HTR-8/SVneo (cell line): ENCODE measurements around the gene MYL12B.

Experiments
- DNase-seq: peaks from one replicate; pipeline ENCODE4 v3.0.0; 2011; ENCODE audit warnings: low spot score, mixed read lengths; ENCODE audit not compliant: insufficient read length
- FAIRE-seq: peaks from 2 replicates; lab custom pipeline; 2011; peaks lifted over from hg19 to GRCh38; lab: Jason Lieb, UNC

MYL12B gene

DNA sequence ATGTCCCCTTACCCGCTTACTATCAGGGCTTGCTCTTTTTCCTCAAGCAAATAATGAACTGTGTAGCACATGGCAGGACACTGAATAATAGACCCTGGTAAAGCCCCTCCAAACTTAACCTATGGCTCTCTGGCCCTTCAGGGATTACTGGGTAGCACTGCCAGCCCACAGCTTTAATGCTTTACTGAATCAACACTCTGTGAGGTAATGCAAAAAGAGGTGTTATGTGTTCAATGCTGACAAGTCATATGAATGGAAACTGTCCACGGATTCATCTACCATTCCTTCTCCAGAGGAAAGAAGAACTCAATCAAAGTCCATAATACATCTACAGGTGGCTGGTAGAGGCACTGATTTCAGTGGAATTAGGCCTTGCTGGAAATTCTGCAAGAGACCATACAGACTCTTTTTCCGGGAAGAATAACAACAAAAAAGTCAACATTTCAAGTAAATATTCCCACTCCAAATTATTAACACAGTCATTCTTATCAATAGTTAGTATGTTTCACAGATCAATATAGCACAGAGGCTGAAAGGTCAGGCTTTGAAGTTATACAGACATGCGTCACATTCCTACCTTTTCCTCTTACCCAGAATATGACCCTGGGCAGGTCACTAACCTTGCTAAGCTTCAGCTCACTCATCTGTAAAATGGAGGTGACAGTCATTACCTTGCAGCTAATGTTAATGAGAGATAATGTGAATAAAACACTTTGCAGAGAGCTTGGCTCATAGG, 28.3 kb upstream of the MYL12B start:
- DNase-seq (no peak), FAIRE-seq (no peak)

DNA sequence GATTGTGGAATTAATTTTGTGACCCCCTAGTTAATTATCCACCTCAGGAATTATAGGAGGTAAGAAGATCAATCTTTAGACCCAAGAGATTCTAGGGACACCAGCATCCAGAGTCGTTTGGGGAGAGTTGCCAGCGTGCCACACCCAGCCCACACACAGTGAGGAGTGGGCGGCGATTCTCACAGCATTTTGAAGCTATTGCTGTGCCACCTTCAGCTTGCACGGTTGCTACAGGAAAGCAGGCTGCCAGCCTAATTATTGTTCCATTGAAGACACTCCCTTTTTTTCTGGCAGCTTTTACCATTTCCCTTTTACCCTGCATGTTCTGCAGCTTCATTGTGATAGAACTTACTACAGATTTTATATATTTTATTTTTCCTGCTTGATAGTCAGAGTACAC, 27.5 kb upstream of the MYL12B start:
- FAIRE-seq (no peak), DNase-seq (no peak)

DNA sequence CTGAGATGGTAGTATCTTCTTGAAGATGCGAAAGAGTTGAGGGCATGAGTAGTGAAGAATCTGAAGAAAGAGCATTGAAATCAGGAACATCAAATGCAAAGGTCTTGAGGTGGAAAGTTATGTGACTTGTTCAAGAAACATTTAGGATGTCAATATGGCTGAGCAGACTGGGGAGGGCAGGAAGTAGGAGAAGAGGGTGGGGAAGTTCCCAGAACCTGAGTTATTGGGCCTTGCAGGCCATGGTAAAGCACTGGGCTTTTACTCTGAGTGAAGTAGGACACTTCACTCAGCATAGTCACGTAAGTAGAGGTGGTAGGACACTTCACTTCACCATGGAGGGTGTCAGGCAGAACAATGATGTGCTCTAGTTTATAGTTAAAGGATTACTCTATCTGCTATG, 26.1 kb upstream of the MYL12B start:
- FAIRE-seq (no peak), DNase-seq (no peak)

DNA sequence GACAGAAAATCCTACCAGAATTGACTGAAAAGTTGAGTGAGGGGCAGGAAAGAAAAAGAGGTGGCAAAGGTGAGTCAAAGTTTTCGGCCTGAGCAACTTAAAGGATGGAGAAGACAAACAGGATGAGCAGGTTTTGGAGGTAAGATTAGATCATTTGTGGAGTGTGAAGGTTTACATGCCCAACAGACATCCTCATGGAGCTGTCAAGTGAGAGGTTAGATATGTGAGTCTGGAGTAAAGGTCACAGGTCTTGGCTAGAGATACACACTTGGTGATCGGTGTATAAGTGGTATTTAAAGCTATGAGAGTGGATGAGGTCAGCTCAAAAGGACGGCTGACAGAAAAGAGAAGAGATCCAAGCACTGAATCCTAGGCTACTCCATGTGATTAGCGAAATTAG, 25.5 kb upstream of the MYL12B start:
- DNase-seq (no peak), FAIRE-seq (no peak)

DNA sequence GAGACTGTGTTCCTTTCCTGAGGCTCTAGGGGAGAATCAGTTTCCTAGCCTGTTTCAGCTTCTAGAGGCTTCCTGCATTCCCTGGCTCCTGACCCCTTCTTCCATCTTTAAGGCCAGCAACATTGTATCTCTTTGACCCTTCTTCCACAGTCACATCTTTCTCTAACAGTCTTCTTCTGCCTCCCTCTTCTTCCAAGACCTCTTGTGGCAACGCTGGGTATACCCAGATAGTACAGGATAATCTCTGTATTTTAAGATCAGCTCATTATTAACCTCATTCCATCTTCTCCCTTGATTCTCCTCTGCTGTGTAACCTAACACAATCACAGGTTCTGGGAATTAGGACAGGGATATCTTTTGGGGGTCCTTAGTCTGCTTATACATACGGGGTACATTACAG, 23.2 kb upstream of the MYL12B start:
- FAIRE-seq (no peak), DNase-seq (no peak)

DNA sequence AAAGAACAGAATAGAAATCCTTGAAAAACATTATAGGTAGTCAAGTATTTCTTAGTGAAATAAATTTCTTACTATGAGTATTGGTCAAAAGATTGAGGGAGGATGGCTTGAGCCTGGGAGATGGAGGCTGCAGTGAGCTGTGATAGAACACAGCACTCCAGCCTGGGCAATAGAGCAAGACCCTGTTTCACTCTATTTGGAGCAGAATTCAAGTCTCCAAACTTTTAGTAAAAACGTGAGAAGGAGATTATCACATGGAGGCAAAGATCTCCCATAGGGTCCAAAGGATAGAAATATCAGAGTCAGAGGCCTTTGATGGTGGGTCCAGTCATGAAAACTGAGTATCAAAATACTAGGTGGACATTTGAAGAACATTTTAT, 16.8 kb upstream of the MYL12B start:
- FAIRE-seq (no peak), DNase-seq (no peak)

DNA sequence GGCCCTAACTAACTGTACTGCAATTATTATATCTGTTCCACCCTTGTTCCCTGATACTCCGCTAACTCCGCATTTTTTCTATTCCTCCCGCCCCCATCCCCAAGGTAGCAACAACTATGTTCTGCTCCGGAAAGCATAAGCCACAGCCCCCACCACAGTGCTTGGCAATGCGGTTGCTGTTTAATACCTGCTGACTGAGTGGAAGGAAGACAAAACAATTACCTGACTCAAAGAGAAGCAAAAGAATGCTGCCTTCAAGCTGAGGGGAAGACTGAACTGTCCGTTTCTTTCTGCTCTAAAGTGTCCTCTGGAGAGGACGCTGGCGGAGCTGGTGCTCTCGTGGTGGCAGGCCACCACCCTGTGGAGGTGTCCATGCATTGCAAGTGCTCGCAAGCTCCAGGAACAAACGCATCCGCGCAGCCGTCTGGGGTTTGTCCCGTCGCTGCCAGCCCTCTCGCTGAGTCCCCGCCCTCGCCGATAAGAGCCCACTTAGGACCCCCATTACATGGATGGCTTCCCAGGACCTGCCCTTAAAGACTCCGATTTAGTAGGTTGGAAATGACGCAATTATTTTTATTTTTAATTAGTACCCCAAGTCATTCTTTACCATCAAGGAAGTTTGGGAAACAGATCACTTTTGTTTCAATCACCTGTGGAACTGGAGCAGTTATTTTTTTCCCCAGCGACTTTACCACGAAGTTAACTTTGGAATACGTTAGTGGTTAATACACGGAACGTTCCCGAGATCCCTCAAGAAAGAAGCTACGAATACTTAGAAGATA, 15.9 kb upstream of the MYL12B start:
- peak; percentile 66 for DNase-seq
- no peak for FAIRE-seq

DNA sequence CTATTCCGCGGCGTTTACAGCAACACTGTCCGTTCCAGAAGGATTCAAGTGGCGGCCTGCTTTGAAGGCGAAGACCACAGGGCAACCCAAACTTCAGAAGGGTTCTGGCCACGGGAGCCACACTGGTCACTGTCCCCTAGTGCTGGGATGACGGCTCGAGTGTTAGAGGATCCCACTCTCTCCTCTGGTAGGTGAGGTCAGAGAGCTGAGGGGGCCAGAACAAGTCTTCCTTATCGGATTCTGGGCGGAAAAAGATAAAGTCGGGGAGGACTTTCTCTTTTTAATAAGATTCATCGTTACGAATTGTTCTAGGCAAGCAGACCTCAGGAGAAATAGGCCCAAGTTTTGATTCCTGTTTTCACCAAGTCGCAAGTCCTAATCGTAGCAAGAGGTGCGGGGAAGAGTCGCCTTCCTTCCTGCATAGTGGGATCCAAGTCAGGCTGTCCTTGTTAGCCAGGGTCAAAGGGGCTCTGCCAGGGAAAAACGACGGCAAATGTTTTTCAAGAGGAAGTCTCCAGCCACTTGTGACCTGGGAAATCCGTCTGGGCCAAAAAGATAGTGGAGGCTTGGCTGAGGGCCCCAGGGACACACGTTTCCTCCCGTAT, 15.2 kb upstream of the MYL12B start:
- FAIRE-seq = no peak
- no peak for DNase-seq

DNA sequence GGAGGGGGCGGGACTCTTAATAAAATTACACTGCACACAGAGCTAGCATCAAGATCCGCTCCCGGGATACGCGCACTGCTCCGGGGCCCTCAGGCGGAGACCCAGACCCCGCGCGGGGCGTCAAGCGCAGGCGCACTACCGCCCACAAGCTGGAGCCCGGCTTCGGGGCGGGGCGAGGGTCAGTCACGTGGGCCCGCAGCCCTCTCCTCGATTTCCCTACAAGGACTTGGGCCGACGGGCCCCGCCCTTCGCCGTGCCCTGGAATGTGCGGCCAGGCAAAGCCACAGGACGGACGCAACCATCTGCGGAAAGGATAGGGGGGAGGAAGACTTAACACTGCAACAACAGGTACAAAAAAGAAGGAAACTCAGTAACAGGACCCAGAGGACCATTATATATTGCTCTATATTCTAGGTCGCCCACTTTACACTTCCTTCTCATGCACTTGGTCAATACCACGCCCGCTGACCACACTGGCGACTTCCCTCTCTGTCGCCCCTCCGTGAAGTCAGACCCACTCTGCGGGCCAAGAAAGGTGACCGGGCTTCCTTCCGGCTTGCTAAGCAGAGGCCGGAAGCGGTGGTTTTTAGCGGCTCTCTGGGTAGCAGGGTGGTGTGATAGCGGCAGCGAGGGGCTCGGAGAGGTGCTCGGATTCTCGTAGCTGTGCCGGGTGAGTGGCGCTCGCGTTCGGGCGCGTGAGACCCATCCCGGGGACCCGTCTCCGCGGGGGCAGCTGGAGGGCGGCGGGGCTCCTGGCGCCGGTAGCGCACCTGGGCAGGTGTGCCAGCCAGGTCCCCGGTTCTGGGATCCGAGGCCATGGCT, 14.5 kb upstream of the MYL12B start, which contains the start of gene MYL12A:
Gene MYL12A (plus strand): TSS at position 562 of the 822 bp plus-strand sequence. CDS start 5,447 bp downstream, outside the sequence.
- FAIRE-seq = peak; percentile 67
- DNase-seq = peak; percentile 90

DNA sequence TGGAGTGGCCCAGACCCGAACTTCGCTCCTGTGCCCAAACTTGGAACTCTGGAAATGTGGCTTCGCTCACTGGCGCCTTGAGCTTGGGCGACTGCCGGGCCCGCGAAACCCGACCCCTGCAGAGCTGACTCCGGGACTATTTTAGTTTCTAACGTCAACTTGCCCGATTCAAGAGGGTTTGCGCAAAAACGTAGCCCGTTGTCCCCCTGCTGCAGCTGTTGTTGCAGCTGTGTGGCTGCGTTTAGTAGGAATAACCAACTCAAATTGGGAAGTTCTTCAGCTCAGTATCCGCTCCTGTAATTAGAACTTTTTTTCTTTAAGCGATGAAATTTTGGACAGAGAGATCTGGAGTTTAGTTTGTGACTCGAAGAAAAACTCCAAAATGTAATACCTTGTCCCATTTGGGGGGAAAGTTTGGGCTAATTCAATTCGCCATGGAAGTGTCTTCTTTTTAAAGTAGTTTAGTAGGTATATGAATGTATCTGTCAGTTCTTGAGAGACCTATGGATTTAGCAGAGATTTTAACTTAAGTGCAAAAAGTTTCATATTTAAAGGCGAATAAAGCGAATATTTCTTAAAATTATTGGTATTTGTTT, 13.8 kb upstream of the MYL12B start:
- DNase-seq = no peak
- no peak for FAIRE-seq

DNA sequence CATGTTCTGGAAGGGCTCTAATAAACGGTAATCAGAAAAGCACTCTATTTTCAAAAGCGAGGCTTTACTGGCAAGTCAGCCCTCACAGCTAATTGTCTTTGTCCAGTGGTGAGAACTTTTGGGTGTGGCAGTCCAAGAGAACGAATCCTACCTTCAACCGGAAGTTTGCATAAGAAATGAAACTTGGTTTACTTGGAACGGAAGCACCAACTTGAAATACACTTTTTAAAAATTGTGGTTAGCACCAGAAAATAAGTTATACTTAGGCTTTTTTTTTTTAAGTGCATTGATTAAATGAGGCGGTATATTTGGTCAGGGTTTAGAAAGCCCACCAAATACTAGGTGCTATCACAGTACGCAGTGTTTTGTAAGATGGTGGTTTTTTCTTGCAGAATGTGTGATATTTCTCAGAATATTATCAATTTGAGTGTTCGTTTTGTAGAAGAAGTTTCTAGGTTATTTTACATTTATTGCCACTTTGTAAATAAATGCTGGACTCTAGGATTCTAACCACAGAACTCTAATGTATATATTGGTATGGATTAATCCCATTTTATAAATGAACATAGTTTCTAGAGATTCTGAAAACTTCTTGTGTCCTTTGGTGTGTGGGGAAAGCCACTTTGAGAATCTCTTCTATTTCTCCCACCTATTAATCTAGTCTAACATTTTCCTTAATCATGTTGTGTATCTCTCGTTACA, 13.1 kb upstream of the MYL12B start:
- DNase-seq (no peak), FAIRE-seq (no peak)

DNA sequence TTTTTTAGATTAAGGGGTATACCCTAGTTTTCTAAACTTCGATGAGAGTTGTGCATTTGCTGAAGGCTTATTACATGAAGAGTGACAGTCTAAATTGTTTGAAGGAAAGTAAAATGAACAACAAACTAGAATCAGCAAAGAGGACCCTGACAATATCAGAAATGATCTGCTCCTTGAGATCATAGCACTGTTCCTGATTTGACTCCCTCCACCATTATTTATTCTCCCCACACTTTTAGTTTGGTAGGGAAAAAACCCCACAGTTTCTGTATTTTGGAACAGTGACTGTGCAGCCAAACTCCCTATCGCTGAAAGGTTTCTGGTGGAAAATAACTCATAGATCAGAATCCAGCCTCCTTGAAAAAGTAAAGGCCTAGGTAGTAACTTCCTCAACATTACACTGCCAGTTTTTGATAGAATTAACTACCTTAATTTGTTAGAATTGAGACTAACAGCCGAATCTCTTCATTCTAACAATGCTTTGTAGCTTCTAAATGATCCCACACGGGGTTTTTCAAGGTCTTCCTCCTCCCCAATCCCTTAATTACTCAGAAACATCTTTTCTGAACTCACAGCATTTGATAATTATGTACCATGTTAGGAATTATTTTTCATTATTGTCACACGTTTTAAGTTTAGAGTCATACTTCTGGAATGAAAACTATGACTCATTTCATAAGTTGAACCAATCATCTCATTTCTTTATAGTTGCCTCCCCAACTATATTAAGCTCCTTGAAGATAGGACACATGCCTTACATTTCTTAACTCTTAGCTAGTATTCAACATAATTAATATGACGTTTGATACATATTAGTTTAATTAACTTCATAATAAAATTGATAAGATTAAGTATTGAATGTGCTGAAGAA, 11.5 kb upstream of the MYL12B start:
- DNase-seq (no peak), FAIRE-seq (no peak)

DNA sequence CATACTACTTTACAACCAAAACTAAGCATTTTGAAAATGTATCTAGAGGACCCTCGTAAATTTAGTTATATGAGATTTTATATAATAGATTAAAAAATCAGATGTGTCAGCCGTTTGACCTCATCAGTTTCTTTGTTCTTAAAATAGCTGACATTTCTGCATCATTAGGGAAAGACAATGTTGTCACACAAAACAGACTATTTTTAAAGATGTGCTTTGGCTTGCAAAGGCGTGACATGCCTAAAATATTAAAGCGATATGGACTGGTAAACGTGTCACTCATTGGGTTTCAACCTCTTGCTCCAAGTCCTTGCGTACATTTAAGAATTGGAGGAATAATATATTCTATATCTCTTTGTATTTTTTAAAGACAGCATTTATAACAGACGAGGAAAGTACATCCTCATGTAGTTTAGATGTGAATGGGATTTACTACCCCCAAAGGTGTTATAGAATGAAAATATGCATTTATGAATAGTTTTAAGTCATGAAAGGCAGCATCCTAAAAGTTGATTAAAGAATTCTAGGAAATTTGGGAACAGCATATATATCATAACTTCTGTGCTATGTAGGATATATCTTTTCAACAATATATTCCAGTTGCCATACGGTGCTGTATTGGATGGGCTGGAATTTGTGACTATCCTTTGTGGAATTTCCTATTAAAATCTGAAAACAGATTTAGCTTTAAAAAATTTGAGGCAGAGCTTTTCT, 10.5 kb upstream of the MYL12B start:
- FAIRE-seq = no peak
- DNase-seq = no peak

DNA sequence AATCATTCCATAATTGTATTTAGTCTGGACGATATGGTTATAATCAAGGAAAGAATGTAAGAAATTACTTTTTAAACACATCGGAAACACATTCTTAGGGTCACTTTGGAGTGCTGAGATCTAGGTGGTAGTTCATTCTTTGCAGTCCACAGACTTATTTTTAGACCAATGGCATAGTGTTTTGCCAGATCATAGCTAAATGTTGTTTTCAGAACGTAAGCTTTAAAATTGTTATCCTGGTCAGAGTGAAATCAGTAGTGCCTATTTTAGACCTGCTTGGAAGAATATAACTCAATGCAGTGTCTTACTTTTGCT, 10.0 kb upstream of the MYL12B start:
- DNase-seq = no peak
- no peak for FAIRE-seq

DNA sequence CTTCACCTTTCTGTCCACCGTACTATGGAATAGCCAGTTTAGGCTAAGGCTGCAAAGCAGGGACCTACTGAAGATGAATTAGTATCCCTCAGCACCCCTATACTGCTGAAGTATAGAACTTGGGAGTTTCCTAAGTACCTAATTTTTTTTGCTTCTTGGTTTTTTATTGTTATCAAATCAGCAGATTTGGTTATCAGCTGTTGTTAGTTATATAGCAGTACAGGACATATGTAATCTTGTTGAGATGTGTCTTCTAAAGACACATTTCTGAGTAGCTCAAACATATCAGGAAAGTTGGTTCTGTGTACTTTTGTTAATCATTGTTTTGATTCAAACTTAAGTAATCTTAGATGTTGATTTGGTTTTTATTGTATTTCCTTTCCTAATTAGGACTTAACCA, 9.1 kb upstream of the MYL12B start:
- FAIRE-seq (no peak), DNase-seq (no peak)

DNA sequence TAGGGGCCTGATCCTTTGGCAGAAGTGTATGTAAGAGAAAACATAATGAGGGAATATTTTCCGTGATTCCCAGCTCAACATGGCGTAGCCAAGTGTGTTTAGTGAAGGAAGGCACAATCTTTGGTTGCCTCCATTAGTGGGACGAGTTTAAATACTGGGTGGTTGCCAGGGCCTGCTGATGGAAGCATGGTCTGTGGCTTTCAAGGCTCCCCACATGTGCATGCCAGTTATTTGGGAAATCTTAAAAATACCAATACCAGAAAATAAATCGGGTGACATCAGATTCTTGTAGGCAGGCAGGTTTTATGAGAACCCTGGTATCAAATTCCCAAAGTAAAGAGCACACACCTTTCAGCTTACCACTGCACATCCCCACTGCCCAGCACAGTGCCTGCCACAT, 7.2 kb upstream of the MYL12B start:
- DNase-seq (no peak), FAIRE-seq (no peak)

DNA sequence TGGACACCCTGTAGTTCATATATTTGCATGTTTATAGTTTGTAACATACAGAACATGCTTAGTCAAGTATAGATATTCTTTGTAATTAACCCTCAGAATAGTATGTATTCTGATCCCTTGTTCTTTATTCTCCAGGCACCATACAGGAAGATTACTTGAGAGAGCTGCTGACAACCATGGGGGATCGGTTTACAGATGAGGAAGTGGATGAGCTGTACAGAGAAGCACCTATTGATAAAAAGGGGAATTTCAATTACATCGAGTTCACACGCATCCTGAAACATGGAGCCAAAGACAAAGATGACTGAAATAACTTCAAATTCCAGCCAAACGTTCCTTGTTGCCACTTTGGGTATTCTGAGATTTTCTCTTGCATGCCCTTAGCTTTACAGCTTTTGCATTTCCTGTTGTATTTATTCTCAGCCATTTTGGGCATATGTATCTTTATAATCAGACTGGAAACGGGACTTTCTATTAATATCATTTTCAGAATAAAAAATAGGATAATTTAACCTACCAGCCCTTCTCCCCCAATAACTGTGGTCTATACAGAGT, 6.2 kb upstream of the MYL12B start:
- FAIRE-seq = no peak
- no peak for DNase-seq
